Right lung (tissue), 5 donors: Measurements from ENCODE around the gene HSPB1. TPM values are rescaled to one million over a fixed set of nuclear protein-coding genes. Genes with fewer than 3 reads are reported as not detected.
"Not testable (repeated sequence)": the region's sequence is repeated elsewhere in the genome, so short reads cannot be mapped to it uniquely, and the experiment has no call there.

ENCODE experiments used
- DNase-seq, 2 donors: peaks; one replicate each; pipeline ENCODE4 v3.0.0-alpha.2; 2013
- polyA plus RNA-seq, 5 donors: library from polyadenylated mRNA; unstranded; fragments of 120-200 nt; gene quantifications; one replicate each; pipeline versions ENCODE4 v1.2.1 to v1.2.3, GENCODE V29; 2013; ENCODE audit warnings: inconsistent platforms in 1 of 5, low replicate concordance in 1 of 5; ENCODE audit not compliant: insufficient read length in 5 of 5, insufficient read depth in 1 of 5

HSPB1 gene
- polyA plus RNA-seq, 5 donors = 197 to 594 (median 269) TPM

GRCh38 chr7:76278540-76278939, 23.9 kb upstream of the HSPB1 start:
- no peak for DNase-seq

DNA sequence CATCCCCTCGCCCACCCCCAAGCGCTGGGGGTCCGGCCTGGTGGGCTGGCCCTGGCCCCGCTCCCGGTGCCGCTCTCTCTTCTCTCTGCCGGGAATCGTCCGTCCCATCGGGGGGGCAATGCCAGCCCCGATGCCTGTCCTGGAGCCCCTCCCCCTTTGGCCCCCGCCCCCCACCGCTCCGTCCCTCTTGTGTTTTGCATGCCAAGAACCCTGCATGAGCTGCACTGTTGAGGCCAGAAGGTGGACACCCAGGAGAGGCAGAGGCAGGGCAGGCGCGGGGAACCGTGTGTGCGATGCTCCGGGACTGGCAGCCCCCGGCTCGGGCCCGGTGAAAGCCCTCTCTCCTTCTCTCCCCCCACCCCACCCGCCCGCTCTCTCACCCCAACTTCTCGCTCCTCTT, 22.1 kb upstream of the HSPB1 start:
- DNase-seq = no peak

DNA sequence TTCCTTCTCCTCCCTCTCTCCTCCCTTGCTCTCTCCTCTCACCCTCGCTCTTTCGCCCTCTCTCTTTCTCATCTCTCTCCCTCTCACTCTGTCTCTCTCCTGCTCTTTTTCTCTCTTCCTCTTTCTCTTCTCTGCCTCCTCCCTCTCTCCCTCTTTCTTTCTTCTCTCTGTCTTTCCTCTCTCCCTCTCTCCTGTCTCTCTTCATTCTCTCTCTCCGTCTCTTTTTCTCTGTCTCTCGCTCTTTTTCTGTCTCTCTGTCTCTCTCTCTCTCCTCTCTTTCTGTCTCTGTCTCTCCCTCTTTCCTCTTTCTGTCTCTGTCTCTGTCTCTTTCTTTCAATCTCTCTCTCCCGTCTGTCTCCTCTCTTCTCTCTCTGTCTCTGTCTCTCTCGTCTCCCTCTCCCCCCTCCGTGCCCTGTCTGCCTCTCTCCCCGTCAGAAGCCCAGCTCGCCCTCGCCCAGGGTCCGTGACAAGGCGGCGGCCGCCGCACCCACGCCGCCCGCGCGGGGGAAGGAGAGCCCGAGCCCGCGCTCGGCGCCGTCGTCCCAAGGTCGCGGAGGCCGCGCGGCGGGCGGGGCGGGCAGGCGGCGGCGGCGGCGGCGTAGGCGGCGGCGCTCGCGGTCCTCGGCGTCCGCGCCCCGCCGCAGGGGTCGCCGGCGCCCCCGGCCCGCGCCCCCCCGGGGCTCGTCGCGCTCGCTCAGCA, 21.3 kb upstream of the HSPB1 start:
- DNase-seq = no peak

DNA sequence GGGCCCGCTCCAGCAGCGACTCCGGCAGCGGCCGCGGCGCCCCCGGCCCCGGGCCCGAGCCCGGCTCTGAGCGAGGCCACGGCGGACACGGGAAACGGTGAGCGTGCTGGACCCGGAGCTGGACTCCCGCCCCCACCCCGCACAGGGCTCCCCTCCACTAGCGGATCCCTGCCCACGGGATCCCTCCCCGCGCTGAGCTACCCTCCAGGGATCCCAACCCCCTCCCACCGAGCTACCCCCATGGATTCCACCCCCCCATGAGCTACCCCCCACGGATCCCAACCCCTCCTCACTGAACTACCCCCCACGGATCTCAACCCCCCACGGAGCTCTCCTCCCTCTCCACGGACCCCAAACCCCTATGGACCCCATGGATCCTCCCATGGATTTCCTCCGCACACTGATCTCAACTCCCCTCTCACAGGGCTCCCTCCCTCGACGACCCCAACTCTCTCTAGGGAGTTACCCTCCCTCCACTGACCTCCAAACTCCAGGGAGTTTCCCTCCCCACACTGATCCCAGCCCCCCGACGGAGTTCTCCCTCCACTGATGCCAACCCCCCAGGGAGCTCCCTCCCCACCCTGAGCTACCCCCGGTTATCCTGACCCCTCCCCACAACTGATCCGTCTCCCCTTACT, 20.6 kb upstream of the HSPB1 start:
- DNase-seq = no peak

- no peak for DNase-seq
Measured at GRCh38 chr7:76282344-76283253, 19.9 kb upstream of the HSPB1 start.

GRCh38 chr7:76283254-76284159, 19.0 kb upstream of the HSPB1 start:
- DNase-seq = no peak

- DNase-seq = no peak
Measured at GRCh38 chr7:76285604-76286374, 16.7 kb upstream of the HSPB1 start.

DNA sequence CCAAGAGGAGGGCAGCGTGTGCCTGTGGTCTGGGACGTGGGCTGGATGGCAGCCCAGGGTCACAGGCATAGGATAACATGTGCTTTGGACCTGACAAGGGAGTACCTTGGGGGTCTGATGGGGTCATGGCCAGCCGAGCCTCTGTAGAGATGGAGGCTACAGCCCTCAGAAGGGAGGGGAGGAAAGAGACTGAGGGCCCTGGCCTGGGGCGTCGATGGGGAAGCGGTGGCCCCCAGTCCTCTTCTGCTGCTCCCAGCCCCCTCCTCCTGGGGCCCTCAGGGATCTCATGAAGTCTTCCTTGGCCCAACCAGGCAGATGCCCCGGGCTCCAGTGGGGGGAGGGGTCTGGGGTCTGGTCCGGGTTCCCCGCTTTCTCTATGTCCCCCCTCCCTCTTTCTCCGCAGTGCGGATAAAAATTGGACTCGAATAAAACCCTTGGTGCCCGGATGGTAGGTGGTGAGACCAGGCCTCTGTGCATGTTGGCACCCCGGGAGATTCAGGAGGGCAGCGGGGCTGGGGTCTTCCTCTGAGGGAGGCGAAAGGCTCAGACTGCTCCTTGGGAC, 15.6 kb upstream of the HSPB1 start:
- DNase-seq = no peak

- DNase-seq = not testable (repeated sequence)
Measured at GRCh38 chr7:76290847-76291350, 11.6 kb upstream of the HSPB1 start.

- DNase-seq = peak; percentile 82 to 87
Measured at GRCh38 chr7:76291351-76292212, 10.9 kb upstream of the HSPB1 start.

- peak in 1 of 2 donors; percentile 57 for DNase-seq
Measured at GRCh38 chr7:76292213-76292573, 10.3 kb upstream of the HSPB1 start.

DNA sequence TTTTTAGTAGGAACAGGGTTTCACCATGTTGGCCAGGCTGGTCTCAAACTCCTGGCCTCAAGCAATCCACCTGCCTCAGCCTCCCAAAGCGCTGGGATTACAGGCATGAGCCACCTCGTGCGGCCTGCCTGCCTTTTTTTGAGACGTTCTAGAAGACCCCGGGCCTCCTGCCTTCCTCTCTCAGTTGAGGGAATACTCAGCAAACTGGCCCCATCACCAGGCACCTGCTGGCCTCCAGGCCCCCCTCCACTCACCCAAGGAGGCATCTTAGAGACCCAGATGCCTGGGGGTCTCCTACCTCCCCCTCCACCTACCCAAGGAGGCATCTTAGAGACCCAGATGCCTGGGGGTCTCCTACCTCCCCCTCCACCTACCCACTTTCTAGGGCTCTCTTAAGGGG, 9.6 kb upstream of the HSPB1 start:
- not testable (repeated sequence) for DNase-seq

DNA sequence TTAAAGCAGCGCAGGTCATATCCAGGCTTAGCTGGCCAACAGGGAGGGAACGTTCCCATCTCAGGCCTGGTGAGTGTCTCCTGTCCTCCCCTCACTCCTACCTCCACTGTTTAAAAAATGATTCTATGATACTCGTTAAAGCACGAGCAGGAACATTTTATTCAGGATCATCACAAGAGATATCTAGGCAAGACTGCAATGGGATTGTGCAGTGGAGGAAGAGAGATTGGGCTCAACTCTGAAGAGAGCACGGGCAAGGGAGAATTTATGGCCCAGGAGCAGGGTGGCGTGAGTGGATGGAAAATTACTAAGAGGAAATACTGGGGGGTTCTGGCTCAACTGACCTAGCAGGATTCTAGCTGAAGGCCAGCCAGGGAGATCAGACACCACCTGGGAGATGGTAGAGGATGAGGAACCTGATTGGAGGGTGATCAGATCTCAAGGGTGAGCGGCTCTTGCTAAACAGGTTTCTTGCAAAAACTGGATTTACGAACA, 9.0 kb upstream of the HSPB1 start:
- no peak for DNase-seq

GRCh38 chr7:76294344-76295024, 8.0 kb upstream of the HSPB1 start:
- peak; percentile 92 to 94 for DNase-seq

GRCh38 chr7:76296743-76297740, 5.4 kb upstream of the HSPB1 start:
- peak in 1 of 2 donors; percentile 66 for DNase-seq

DNA sequence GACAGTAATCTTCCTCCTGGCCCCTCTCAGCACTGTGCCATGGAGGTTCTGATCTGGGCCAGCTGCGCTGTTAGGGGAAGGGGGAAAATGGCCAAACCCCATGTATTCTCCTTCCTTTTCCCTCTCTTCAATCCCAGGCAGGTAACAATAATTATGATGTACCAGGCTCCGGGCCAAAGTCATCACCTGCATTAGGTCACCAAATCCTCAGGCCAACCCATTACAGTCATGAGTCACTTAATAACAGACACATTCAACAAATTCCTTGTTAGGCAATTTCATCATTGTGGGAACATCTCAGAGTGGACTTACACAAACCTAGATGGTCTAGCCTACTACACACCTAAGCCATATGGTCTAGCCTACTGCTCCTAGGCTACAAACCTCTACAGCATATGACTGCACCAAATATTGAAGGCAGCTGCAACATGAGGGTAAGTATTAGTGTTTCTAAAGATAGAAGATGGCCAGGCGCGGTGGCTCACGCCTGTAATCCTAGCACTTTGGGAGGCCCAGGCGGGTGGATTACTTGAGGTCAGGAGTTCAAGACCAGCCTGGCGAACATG, 2.2 kb upstream of the HSPB1 start:
- no peak for DNase-seq

DNA sequence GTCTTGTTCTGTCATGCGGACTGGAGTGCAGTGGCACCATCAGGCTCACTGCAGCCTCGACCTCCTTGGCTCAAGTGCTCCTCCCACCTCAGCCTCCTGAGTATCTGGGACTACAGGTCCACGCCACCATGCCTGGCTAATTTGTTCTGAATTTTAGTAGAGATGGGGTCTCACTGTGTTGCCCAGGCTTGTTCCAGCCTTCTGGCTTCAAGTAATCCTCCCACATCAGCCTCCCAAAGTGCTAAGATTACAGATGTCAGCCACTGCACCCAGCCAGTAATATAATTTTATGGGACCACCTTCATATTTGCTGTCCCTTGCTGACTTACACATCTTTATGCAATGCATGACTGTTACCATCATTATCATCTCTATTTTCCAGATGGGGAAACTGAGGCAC, 1.5 kb upstream of the HSPB1 start:
- no peak for DNase-seq
